Measurements from ENCODE around the gene MYO1C. TPM values are rescaled to one million over a fixed set of nuclear protein-coding genes. Genes with fewer than 3 reads are reported as not detected.

MYO1C gene, protein sequence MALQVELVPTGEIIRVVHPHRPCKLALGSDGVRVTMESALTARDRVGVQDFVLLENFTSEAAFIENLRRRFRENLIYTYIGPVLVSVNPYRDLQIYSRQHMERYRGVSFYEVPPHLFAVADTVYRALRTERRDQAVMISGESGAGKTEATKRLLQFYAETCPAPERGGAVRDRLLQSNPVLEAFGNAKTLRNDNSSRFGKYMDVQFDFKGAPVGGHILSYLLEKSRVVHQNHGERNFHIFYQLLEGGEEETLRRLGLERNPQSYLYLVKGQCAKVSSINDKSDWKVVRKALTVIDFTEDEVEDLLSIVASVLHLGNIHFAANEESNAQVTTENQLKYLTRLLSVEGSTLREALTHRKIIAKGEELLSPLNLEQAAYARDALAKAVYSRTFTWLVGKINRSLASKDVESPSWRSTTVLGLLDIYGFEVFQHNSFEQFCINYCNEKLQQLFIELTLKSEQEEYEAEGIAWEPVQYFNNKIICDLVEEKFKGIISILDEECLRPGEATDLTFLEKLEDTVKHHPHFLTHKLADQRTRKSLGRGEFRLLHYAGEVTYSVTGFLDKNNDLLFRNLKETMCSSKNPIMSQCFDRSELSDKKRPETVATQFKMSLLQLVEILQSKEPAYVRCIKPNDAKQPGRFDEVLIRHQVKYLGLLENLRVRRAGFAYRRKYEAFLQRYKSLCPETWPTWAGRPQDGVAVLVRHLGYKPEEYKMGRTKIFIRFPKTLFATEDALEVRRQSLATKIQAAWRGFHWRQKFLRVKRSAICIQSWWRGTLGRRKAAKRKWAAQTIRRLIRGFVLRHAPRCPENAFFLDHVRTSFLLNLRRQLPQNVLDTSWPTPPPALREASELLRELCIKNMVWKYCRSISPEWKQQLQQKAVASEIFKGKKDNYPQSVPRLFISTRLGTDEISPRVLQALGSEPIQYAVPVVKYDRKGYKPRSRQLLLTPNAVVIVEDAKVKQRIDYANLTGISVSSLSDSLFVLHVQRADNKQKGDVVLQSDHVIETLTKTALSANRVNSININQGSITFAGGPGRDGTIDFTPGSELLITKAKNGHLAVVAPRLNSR
- 116 to 144 TPM (median 135 TPM) in 5 replicates for total RNA-seq (2022; extraction: Qiagen RNA extraction; ENCODE audit: low read depth)

DNA sequence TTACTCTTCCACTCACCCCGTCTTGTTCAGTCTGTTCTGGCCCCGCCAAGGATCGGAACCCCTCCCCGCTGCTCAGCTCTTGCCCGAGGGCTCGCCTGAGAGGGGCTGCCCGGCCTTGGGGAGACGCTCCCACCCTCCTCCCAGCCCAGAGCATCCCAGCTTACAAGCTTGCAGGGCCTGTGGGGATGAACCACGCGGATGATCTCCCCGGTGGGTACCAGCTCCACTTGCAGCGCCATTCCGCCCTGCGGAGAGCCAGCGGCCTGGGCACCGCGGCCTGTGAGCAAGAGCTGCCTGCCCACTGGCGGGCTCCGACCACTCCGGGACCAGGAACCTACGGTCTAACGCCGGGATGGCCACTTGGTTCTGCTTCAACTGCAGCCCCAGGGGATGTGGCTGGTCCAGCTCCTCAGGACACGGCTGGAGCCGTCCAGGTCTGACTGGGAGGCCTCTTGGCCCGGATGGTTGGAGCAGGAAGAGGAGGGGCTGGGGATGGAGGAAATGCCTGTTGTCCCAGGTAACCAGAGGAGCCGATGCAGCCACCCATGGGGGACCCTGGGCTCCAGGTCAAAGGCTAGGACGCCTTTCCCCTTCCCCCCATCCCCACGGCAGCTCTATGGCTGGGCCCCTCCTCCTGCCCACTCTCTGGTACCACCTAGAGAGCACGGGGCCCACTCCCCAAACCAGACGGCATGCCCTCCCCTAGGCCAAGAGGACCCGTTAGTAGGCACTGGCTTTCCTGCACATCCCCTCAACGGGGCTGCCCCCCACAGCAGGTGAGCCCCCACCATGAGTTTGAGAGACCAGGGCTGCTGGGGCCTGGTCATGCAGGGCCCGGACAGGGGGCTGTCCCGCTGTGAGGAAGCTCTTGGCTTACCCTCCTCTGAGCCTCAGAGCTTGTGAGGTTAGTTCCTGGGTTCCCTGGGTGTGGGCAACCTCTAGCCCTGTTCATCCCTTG is at the start of gene MYO1C:
Gene MYO1C, minus strand, starts transcription at position 438 of the 958 bp plus-strand sequence. Its CDS starts 199 bp downstream, at position 239.

DNA sequence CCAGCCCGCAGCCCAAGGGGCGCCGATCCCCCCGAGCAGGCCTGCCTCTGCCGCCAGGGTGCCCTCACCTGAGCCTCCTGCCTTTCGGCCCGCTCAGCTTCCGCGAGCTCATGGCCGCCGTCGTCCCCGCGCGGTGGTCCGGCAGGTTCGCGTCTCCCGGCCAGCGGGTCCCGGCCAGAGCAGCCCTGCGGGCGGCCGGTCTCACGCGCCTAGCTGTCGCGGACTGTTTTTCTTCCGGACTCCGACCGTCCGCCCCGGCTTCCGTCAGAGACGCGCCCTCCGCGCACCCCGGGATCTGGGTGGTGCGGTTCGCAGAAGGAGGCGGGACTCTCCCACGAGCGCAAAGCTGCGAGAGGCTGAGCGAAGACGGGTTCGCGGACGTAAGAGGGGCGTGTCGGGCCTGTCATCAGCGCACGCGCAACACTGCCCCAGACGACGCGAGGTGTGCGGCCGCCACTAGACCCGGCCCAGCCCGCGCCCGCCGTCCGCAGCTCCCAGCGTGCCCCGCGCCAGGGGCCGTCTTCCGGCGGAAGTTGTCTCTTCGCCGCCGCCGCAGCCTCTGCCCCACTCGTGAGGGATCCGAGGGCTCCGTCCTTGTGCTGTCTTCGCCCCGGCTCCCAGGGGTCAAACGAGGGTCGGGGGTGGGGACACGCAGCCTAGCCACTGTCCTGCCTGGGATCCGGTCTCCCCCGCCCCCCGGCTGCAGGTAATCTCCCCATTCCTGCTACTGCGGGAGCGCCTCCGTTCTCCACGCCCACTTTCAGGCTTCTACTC is 24.1 kb upstream of the MYO1C start, which contains the start of gene INPP5K:
Gene INPP5K, minus strand, starts transcription at position 225 of the 774 bp plus-strand sequence. Its CDS starts 113 bp downstream, at position 112.

DNA sequence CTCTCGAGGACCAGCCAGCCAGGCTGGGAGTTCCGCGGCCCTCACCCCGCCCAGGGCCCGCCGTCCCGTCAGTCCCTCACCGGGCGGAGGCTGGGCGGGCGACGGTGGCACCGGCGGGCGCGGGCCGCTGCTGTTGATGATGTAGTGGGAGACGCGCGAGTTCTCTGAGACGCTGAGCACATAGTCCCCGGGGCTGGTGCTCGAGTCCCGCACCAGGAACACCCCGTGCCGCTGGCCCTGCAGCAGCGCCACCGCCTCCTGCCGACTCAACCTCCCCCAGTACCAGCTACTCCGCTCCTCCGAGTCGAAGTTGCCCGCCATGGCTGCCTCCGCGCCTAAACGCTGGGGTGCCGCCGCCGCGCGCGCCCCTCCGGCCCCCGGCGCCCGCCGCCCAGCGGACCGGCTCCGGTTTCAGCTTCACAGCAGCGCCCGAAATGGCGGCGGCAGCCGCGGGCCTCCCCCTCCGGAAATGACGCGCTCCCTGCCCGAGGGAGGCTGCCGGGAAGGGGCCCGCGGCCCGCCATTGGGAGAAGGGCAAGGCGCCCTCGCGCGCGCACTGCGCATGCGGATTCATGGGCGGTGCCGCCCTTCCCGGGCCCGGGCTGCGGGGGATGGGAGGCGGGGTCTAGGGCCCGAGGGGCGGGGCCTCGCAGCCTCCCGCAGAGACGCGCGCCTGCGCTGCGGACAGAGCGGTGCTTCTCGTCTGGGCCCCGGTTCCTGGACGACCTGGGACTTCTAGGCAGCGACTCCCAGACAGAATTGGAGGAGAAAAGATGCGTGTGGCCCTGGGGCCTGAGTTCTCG is 36.5 kb downstream of the MYO1C start, which contains the start of gene CRK:
Gene CRK, minus strand, starts transcription at position 436 of the 803 bp plus-strand sequence. Its CDS starts 115 bp downstream, at position 321.

Other genes with a start within 250 kb of the MYO1C start
- not detected in 5 replicates for gene BHLHA9, start 222.2 kb downstream of the MYO1C start, total RNA-seq (2022; extraction: Qiagen RNA extraction; ENCODE audit: low read depth)
- gene TRARG1, start 213.0 kb downstream of the MYO1C start, total RNA-seq (2022; extraction: Qiagen RNA extraction; ENCODE audit: low read depth): not detected in 5 replicates
- 565 to 1,004 TPM (median 594 TPM) in 5 replicates for gene YWHAE, start 92.5 kb downstream of the MYO1C start, total RNA-seq (2022; extraction: Qiagen RNA extraction; ENCODE audit: low read depth)
- 75.7 to 89.3 TPM (median 83.2 TPM) in 5 replicates for gene CRK, start 36.5 kb downstream of the MYO1C start, total RNA-seq (2022; extraction: Qiagen RNA extraction; ENCODE audit: low read depth)
- gene INPP5K, start 23.9 kb upstream of the MYO1C start, total RNA-seq (2022; extraction: Qiagen RNA extraction; ENCODE audit: low read depth): 23.1 to 26.6 TPM (median 25.3 TPM) in 5 replicates
- 60.8 to 70.1 TPM (median 65.9 TPM) in 5 replicates for gene PITPNA, start 70.1 kb upstream of the MYO1C start, total RNA-seq (2022; extraction: Qiagen RNA extraction; ENCODE audit: low read depth)
- gene SLC43A2, start 136.1 kb upstream of the MYO1C start, total RNA-seq (2022; extraction: Qiagen RNA extraction; ENCODE audit: low read depth): 6.0 to 8.2 TPM (median 7.1 TPM) in 5 replicates
- 0.16 to 0.43 TPM (median 0.24 TPM) in 5 replicates for gene SCARF1, start 153.0 kb upstream of the MYO1C start, total RNA-seq (2022; extraction: Qiagen RNA extraction; ENCODE audit: low read depth)
- 13.4 to 18.0 TPM (median 17.5 TPM) in 5 replicates for gene RILP, start 157.2 kb upstream of the MYO1C start, total RNA-seq (2022; extraction: Qiagen RNA extraction; ENCODE audit: low read depth)
- 263 to 302 TPM (median 284 TPM) in 5 replicates for gene PRPF8, start 192.2 kb upstream of the MYO1C start, total RNA-seq (2022; extraction: Qiagen RNA extraction; ENCODE audit: low read depth)
- 1.1 to 1.8 TPM (median 1.4 TPM) in 5 replicates for gene TLCD2, start 217.7 kb upstream of the MYO1C start, total RNA-seq (2022; extraction: Qiagen RNA extraction; ENCODE audit: low read depth)
- 23.3 to 33.6 TPM (median 28.4 TPM) in 5 replicates for gene WDR81, start 232.0 kb upstream of the MYO1C start, total RNA-seq (2022; extraction: Qiagen RNA extraction; ENCODE audit: low read depth)